Measurements from ENCODE around the gene TCF4.

The TCF4 gene

DNA sequence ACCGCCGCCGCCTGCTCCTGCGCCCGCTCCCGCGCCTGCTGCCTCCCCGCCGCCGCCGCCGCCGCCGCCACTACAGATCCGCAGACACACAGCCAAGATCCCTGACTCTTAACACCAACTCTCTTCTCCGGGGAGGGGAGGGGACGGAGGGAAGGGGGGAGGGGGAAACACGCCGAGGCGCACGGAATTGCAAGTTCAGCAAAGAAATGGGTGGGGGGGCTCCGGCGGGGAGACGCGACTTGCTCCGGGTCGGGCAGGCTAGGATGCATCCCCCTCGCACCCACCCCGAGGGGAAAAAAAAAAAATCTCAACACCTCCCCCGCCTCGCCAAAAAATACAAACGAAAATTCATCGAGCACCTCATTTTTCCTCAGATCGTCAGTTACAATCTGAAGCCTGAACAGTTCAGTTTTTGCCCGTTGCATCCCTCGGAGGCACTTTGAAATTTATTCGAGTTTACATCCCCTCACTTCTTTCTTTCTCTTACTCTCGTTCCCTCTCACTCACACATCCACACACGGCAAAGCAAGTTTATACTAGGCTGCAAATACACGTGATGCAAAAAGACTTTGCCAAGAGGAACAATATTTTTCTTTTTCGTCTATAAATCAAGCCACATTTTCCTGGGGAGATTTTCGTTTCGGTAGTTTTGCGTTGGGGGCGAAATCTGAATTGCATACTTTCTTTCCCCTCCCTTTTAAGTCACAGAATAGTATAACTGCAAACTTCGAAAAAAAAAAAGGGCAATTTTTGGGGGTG, at the start of gene TCF4:
Gene TCF4, minus strand, starts transcription at position 82 of the 759 bp plus-strand sequence. CDS start 1,076 bp downstream, outside the sequence.
- in situ Hi-C loops (cut with MboI; ENCODE audit: low sequenced_read_pairs): no loop called here

GRCh38 chr18:55637204-55637603, 49.2 kb upstream of the TCF4 start:
- in situ Hi-C loops (cut with MboI; ENCODE audit: low sequenced_read_pairs): no loop called here

GRCh38 chr18:55635439-55635838, 47.4 kb upstream of the TCF4 start:
- in situ Hi-C loops (cut with MboI; ENCODE audit: low sequenced_read_pairs): no loop called here

GRCh38 chr18:55634545-55634944, 46.6 kb upstream of the TCF4 start:
- in situ Hi-C loops (cut with MboI; ENCODE audit: low sequenced_read_pairs): no loop called here

DNA sequence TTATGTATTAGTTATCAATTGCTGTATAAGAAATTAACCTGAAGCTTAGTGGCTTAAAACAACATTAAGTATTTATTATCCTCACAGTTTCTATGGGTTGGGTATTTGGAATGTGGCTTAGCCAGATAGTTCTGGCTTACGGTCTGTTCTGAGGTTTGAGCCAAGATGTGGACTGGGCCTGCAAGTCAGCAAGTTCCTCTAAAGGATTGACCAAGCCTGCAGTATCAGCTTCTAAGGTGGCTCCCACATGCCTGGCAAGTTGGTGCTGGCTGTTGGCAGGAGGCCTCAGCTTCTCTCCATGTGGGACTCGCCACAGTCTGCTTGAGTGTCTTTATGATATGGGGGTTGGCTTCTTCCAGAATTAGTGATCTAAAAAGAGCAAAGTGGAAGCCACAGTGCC, 45.0 kb upstream of the TCF4 start:
- in situ Hi-C loops (cut with MboI; ENCODE audit: low sequenced_read_pairs): no loop called here

DNA sequence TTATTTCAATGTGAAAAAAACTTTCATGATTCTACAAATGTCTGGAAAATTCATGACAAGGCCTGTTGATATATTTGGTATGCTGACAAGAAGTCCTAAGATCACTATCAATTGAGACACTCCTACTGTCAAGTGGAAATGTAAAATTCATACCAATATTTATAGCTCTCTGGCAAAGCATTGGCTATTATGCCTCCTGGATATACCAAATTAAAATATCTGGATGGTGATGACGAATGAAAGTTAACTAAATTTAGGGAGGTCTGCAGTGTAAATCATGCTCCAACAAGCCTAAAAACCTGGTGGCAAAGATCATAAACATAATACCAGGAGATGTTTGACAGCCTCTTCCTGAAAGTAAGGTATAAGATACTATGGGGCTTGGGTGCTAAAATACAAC, 41.1 kb upstream of the TCF4 start:
- in situ Hi-C loops (cut with MboI; ENCODE audit: low sequenced_read_pairs): no loop called here

- in situ Hi-C loops (cut with MboI; ENCODE audit: low sequenced_read_pairs): no loop called here
Measured at GRCh38 chr18:55627007-55627406, 39.0 kb upstream of the TCF4 start.

GRCh38 chr18:55625901-55626300, 37.9 kb upstream of the TCF4 start:
- in situ Hi-C loops (cut with MboI; ENCODE audit: low sequenced_read_pairs): no loop called here

DNA sequence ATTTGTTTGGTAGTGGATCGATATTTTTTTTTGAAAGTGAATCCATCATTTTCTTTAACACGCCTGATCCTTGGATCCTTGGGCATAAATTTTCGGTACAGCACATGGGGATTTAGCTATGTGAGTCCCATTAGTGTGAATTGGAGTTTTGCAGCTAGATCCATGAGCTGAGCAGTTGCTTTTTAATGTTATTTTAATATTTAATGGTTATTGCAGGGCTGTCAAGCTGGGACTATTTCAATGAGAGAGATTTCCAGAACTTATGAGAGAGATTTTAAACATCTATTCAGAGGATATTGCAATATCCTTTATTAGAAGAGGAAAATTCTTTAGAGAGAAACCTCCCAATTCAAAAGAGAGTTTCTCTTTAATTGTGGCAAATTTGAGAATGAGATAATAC, 35.6 kb upstream of the TCF4 start:
- in situ Hi-C loops (cut with MboI; ENCODE audit: low sequenced_read_pairs): no loop called here

DNA sequence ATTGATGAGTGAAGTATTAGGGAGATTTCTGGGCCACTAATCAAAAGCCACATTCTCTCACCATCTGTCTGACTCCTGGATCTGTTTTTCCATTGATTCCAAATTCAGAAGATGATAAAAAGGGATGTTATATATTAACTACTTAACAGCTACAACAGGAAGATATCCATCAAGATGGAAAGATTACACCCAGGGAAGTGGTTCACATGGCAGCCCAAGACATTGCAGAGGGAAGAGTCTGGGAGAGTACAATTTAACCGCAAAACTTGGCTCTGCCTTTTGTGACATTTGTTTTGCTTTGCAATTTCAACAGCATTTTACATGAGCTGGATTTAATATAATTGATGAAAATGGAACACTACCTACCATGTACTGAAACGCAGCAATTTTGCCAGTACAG, 22.5 kb upstream of the TCF4 start:
- in situ Hi-C loops (cut with MboI; ENCODE audit: low sequenced_read_pairs): no loop called here

DNA sequence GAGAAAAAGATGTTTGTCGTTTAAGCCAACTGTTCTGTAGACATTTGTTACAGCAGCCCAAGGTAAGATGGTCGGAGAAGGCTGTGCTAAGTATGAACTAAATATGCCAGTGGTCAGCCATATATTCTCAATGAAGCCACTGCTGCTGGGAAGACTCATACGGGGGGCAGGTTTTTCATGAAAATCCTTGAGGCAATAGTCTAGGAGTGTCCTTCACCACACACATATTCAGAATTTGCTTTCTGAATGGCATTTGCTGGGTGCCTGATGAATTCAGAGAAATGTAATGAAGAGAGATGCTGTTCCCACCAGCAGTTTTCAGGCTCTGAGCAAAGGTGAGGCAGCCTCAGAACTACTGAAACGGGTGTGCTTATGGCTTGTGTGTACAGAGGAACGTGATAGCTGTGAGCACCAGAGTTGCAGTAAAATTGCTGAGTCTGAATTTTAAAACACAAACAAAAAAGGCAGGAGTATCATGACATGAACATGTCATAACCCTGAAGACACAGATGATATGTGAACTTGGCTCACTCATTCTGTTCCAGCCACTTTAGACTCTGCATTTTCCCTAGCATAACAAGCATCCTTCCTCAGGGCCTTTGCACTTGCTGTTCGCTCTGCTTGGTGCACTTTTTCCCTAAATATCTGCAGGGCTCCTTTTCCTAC, 21.3 kb upstream of the TCF4 start:
- in situ Hi-C loops (cut with MboI; ENCODE audit: low sequenced_read_pairs): no loop called here

- in situ Hi-C loops (cut with MboI; ENCODE audit: low sequenced_read_pairs): no loop called here
Measured at GRCh38 chr18:55608497-55608896, 20.5 kb upstream of the TCF4 start.

- in situ Hi-C loops (cut with MboI; ENCODE audit: low sequenced_read_pairs): no loop called here
Measured at GRCh38 chr18:55607773-55608172, 19.8 kb upstream of the TCF4 start.

GRCh38 chr18:55605733-55606338, 17.8 kb upstream of the TCF4 start:
- in situ Hi-C loops (cut with MboI; ENCODE audit: low sequenced_read_pairs): no loop called here

GRCh38 chr18:55603775-55604174, 15.8 kb upstream of the TCF4 start:
- in situ Hi-C loops (cut with MboI; ENCODE audit: low sequenced_read_pairs): no loop called here

GRCh38 chr18:55593888-55594287, 5.9 kb upstream of the TCF4 start:
- in situ Hi-C loops (cut with MboI; ENCODE audit: low sequenced_read_pairs): no loop called here

GRCh38 chr18:55592572-55592971, 4.6 kb upstream of the TCF4 start:
- in situ Hi-C loops (cut with MboI; ENCODE audit: low sequenced_read_pairs): no loop called here

- in situ Hi-C loops (cut with MboI; ENCODE audit: low sequenced_read_pairs): no loop called here
Measured at GRCh38 chr18:55592106-55592505, 4.1 kb upstream of the TCF4 start.

DNA sequence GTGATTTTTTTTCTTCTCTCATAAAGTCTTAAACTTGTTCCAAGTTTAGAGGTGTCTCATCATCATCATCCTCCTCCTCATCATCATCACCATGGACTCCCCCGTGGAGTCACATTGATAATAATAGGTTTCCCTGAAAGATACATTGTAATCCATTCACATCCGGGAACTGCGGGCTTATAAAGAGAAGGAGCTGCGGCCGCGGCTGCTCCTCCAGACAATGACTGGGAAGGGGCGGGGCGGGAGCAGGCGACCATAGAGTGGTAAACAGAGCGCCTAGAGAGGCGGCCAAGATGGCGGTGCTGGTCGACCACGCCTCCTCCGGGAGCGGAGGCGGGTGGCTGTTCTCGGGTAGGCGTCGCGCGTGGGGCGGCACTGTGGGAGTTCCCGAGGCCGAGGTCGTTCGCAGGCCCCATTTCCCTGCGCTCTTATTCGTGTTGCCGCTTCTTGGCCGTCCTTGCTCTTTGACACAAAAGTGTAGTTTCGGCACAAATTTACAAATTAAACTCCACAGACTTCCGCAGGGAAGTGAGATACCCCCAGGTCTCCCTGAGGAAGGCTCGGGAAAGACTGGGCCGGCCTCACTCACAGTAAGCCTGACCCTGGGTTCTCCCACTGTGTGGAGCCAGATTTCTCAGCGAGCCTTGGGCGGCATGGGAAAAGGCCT, 1.8 kb upstream of the TCF4 start:
- in situ Hi-C loops (cut with MboI; ENCODE audit: low sequenced_read_pairs): no loop called here

DNA sequence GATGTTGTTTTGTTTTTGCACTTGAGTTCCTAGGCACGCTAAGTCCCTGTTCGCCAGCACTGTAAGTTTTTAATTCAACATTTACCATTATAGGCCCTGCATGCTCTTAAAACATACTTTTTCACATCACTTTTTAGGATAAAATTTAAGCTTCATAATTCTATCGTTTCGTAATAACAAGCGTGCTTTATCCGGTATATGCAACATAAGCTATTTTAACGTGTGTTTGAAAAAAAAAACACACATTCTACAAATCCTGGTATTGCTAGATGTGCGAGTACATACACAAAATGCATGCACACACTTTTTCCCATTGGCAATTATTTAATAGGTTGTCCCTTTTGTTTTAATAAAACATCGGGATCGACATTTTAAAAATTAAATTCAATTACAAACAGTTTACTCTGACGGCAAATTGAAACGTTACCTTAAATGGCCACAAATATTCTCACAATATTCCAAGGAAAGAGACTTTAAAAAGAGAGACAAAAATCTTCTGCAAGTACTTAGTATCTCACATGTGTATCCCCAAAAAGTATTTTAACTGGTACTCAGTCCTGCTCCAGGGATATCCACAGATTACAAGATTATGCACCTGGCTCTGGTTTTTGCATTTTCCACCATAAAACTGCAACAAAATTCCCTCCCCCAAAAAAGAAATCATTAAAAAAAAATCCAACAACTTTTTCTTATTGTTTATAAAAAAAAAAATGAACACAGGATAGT, 1.0 kb upstream of the TCF4 start:
- in situ Hi-C loops (cut with MboI; ENCODE audit: low sequenced_read_pairs): no loop called here

Measured in HL-60/S4 treated with retinoic acid at 250 ng/mL for 4 days and 3 days (cell line).